Kidney glomerular epithelial cell (primary cell): ENCODE results near the gene ABCB7.
"Not testable (repeated sequence)": the region's sequence is repeated elsewhere in the genome, so short reads cannot be mapped to it uniquely, and the experiment has no call there.

Source experiments
- DNase-seq: peaks from one replicate; lab custom pipeline; 2025; lab: John Stamatoyannopoulos, UW

The ABCB7 gene

GRCh38 chrX:75096331-75096730 is 59.8 kb downstream of the ABCB7 start:
- DNase-seq = no peak

- DNase-seq = no peak
These were observed 69.3 kb downstream of the ABCB7 start for GRCh38 chrX:75086731-75087195.

- no peak for DNase-seq
These were observed 71.3 kb downstream of the ABCB7 start for GRCh38 chrX:75084757-75085156.

GRCh38 chrX:75076429-75076828 is 79.7 kb downstream of the ABCB7 start:
- DNase-seq = no peak

GRCh38 chrX:75074475-75074874 is 81.6 kb downstream of the ABCB7 start:
- no peak for DNase-seq

GRCh38 chrX:75071334-75071733 is 84.7 kb downstream of the ABCB7 start:
- no peak for DNase-seq

GRCh38 chrX:75067931-75068330 is 88.2 kb downstream of the ABCB7 start:
- no peak for DNase-seq

- no peak for DNase-seq
These were observed 94.4 kb downstream of the ABCB7 start for GRCh38 chrX:75061701-75062100.

GRCh38 chrX:75051047-75051446 is 105.0 kb downstream of the ABCB7 start:
- DNase-seq = no peak

GRCh38 chrX:75045369-75045768 is 110.7 kb downstream of the ABCB7 start:
- DNase-seq = no peak

- not testable (repeated sequence) for DNase-seq
These were observed 111.9 kb downstream of the ABCB7 start for GRCh38 chrX:75044142-75044541.

- no peak for DNase-seq
These were observed 117.2 kb downstream of the ABCB7 start for GRCh38 chrX:75038925-75039324.
